22Rv1 (cell line): Measurements from ENCODE around the gene PLTP.

Experiments
- CTCF ChIP-seq: fragments of 450-650 bp; IDR thresholded peaks from 2 replicates; pipeline ENCODE4 v1.5.1; 2017; ENCODE audit warnings: mild to moderate bottlenecking
- ZFX ChIP-seq: fragments of 450-650 bp; IDR thresholded peaks from 2 replicates; pipeline ENCODE4 v1.6.1; 2017; ENCODE audit warnings: antibody characterized with exemption, borderline replicate concordance

GRCh38 chr20:45934046-45934585 lies 22.2 kb upstream of the PLTP start:
- TF ChIP-seq CTCF, result no peak
- no peak for TF ChIP-seq ZFX
